HuH-7 (cell line): ENCODE measurements around the gene USP32.

Experiments
- DNase-seq: peaks from one replicate; pipeline ENCODE4 v3.0.0; 2011; ENCODE audit warnings: low spot score

The USP32 gene

DNA sequence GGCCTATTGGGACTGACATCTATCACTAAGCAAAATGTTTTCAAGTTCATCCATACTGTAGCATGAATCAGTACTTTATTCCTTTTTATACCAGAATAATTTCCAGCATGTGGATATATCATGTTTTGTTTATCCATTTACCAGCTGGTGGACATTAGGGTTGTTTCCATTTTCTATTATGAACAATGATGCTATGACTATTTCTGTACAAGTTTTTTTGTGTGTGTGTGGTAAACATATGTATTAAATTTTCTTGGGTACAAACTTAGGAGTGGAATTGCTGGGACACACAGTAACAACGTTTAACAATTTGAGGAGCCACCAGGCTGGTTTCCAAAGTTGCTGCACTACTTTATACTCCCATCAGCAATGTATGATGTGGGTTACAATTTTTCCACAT is 91.0 kb downstream of the USP32 start:
- no peak for DNase-seq

- no peak for DNase-seq
Observed at GRCh38 chr17:60300011-60300410, 91.9 kb downstream of the USP32 start.

GRCh38 chr17:60297760-60298401 is 94.1 kb downstream of the USP32 start:
- DNase-seq, result no peak

- DNase-seq, result no peak
Observed at GRCh38 chr17:60296177-60296576, 95.8 kb downstream of the USP32 start.

GRCh38 chr17:60293580-60294335 is 98.2 kb downstream of the USP32 start:
- DNase-seq, result no peak

- DNase-seq, result no peak
Observed at GRCh38 chr17:60292697-60293096, 99.2 kb downstream of the USP32 start.

DNA sequence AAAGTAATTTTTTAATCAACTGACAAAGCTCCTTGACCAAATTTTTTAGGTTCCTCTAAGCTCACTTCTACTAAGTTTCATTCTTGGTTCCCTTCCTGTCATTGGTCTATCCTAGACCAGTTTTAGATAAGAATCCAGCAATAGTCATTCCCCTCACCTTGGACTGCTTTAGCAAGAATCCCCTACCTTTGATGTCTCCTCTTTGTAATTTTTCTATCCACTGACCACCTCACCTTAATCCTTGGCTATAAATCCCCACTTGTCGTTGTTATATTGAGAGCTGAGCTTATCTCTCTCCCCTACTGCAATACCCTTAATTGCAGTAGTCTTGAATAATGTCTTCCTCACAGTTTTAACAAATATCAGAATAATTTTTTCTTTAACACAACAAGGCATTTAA is 107.2 kb downstream of the USP32 start:
- DNase-seq, result no peak

DNA sequence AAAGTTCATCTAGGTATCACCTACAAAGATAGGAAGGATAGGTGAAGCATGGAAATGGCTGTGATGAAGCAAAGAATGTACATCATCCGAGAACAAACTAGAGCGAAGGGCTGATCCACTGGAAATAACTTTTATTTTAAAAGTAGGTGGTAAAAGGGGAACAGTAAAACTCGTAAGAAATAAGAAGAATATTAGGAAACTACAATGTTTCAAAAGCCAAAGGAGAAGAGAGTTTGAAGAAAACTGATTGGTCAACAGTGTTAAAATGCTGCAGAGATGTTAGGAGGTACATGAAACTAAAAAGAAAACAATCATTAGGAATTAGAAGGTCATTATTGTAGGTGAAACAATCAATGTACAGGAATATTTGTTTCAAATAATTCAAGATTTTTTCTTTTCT is 108.1 kb downstream of the USP32 start:
- no peak for DNase-seq

DNA sequence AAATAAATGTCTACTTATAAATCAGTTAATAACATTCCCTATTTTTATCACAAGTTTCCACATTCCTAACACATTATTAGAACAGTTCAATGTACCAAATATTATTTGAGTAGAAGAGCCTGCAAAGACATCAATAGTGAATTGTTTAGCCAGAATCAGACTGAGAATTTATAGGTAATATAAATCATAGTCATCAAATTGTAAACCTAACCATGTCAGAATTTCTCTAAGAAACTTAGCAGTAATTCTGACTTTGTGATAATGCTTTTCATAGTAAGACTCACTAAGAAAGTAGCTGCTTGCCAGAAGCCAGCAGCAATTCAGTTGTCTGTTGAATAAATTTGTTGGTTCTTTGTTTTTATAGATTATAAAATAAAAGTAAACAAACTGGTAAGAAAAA is 111.3 kb downstream of the USP32 start:
- no peak for DNase-seq

DNA sequence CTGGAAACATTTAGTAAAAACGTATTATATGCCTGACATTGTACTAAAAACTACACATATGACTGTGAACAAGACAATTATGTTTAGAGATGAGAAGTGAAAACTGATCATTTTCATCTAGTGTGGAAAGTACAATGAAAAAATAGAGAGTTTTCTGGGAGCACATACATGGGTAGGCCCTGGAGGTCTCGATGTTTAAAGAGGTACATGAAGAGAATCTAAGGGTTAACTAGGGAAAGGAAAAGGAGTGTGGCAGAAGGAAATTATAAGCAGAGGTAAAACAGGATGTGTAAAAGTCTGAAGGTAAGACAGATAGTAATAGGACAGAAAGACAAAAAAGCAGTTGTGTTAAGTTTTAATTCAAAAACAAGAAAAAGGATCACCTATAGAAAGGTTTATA is 113.7 kb downstream of the USP32 start:
- no peak for DNase-seq

DNA sequence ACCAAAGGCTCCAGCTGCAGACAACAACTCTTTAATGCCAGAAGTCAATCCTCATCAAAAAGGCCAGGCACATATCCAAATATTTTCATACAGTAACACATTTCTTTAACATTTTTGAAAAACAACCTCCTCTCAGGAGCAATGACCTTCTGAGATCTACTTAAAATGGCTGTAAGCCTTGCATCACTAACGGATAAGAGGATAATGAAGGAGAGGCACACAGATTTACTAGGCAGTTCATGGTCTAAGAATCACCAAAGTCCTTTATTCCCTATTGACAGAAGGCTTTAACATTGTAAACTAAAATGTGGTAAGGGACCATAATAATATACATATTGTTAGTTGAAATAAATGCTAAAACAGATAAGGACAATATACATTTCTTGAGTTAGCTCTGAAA is 114.7 kb downstream of the USP32 start:
- DNase-seq, result no peak

- DNase-seq, result no peak
Observed at GRCh38 chr17:60269417-60269816, 122.5 kb downstream of the USP32 start.

- DNase-seq, result no peak
Observed at GRCh38 chr17:60260540-60260939, 131.4 kb downstream of the USP32 start.

DNA sequence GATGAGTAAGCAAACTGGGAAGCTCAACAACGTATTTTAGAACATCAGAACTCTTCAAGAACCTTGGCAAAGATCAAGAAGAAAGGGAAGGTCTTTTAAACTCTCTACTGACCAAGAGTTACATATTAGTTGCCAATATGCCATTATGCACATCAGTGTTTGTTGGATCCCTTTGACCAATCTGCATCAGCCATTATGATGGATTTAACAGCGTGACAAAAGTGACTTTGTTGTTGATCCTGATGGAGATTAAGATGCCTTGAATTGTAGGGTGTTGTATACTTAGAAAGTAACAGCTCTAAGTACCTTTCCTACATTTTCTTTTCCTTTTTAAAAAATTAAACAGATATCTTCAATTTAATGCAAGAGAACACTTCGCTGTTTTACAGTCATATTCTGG is 133.6 kb downstream of the USP32 start:
- DNase-seq, result no peak

- DNase-seq, result no peak
Observed at GRCh38 chr17:60256174-60256573, 135.8 kb downstream of the USP32 start.

DNA sequence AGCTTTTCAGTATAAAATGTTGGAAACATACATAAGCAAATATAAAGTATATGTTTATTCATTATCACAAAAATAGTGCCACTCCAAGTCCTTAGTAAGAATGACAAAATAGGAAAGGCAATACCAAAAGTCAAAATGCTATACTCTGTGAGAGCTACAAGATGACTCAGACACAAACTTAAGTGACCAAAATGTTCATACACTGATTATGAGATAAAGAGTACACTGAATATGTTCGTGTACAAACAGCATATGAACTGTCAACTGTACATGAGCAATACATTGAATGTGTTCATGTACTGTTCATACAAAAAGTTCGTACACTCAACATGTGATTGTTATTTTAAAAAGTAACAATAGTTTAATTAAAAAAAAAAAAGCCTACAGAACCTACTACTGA is 138.9 kb downstream of the USP32 start:
- no peak for DNase-seq

DNA sequence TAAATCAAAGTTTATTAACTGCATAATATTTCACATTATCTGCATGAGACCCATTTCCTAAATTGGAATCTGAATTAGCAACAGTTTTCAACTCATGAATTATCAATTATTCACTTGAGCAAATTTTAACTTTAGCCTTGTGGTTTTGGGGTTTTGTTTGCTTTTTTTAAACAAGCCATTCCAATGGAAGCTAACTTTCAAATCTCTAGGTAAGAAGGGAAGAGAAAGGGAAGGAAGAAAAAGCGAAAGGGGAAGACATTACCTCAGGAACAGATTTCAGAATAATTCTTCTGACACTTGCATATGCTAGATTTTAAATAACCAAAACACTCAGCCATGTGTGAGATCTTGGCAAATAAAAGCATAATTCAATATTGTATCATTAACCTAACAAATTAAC is 139.5 kb downstream of the USP32 start:
- DNase-seq, result no peak

- no peak for DNase-seq
Observed at GRCh38 chr17:60249290-60249826, 142.6 kb downstream of the USP32 start.

- DNase-seq, result no peak
Observed at GRCh38 chr17:60248618-60249289, 143.2 kb downstream of the USP32 start.

GRCh38 chr17:60247836-60248461 is 144.0 kb downstream of the USP32 start:
- DNase-seq, result no peak

DNA sequence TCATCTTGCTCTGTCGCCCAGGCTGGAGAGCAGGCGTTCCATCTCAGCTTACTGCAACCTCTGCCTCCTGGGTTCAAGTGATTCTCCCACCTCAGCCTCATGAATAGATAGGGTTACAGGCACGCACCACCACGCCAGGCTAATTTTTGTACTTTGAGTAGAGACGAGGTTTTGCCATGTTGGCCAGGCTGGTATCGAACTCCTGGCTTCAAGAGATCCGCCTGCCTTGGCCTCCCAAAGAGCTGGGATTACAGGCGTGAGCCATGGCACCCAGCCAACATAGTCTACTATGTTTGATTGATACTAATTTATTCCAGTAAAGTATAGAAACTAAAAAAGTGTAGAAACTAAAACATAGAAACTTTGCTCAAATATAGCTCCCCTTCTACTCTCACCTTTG is 147.3 kb downstream of the USP32 start:
- no peak for DNase-seq

DNA sequence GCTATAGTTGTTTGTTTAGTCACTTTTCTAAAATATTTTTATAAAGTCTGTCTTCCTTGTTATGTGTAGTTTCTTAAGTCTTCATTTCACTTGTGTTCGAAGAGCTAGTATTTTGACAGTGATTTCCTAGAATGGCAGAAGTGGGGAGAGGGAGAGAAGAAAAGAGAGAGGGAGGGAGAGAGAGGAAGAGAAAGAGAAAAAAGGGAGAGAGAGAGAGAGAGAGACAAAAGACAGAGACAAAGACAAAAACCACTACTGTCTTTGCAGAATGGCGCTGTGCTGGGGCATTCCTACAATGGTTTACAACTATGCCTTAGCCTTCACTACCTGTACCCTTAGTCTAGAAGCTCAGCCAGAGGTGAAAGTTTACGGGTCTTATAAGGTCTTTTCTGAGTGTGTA is 151.6 kb downstream of the USP32 start:
- DNase-seq, result no peak

GRCh38 chr17:60231691-60232090 is 160.2 kb downstream of the USP32 start:
- no peak for DNase-seq
